SK-N-SH (cell line): Measurements from ENCODE around the gene COPS9. TPM values are rescaled to one million over a fixed set of nuclear protein-coding genes. Genes with fewer than 3 reads are reported as not detected.

Experiments used
- CTCF ChIA-PET: fragments of 300-600, 350-600 bp; formaldehyde crosslinking; extraction: SDS; loops from one replicate; lab custom pipeline; 2021; lab: Yijun Ruan, JAX
- POLR2A ChIA-PET: fragments of 350-600 bp; sonication (Branson Sonifier 250); formaldehyde crosslinking; extraction: SDS; loops from one replicate; lab custom pipeline; 2020; ENCODE audit warnings: antibody characterized with exemption, inconsistent platforms; lab: Yijun Ruan, JAX
- DNase-seq: peaks from one replicate; pipeline ENCODE4 v3.0.0; 2012
- H2AFZ ChIP-seq: fragments of 200-600 bp; sonication (generic); 2 replicates; pipeline ENCODE4 v1.8.1; 2016; ENCODE audit warnings: antibody characterized with exemption, mild to moderate bottlenecking, low read depth
- H3F3A ChIP-seq: fragments of 200-600 bp; sonication (generic); replicated peaks from 2 replicates; pipeline ENCODE3; 2016; ENCODE audit warnings: antibody characterized with exemption, mild to moderate bottlenecking; ENCODE audit not compliant: insufficient read depth
- H3K27ac ChIP-seq, 2 experiments: fragments of 200-500 bp in 1 of 2; fragments of 200-600 bp in 1 of 2; sonication (Bioruptor generic) in 1 of 2; sonication (generic), shearing (Covaris generic) in 1 of 2; 2 replicates each; pipeline versions ENCODE4 v1.5.1 to v1.6.1; 2014 to 2016; ENCODE audit warnings: low read depth in 2 of 2, inconsistent platforms in 1 of 2, low read length in 1 of 2, mild to moderate bottlenecking in 1 of 2, mixed read lengths in 1 of 2
- H3K27me3 ChIP-seq: fragments of 200-600 bp; sonication (generic), shearing (Covaris generic); 2 replicates; pipeline ENCODE4 v1.6.1; 2016; ENCODE audit warnings: mixed run types; ENCODE audit not compliant: insufficient read depth
- H3K36me3 ChIP-seq, 2 experiments: fragments of 200-500 bp in 1 of 2; fragments of 200-600 bp in 1 of 2; sonication (Bioruptor generic) in 1 of 2; sonication (generic) in 1 of 2; replicated peaks in 1 of 2; 2 replicates each; pipeline versions ENCODE3 to v1.5.1; 2014 to 2016; ENCODE audit warnings: low read length in 1 of 2, mild to moderate bottlenecking in 1 of 2; ENCODE audit not compliant: insufficient read depth in 2 of 2, control insufficient read depth in 1 of 2
- H3K4me1 ChIP-seq, 2 experiments: fragments of 200-500 bp in 1 of 2; fragments of 200-600 bp in 1 of 2; sonication (Bioruptor generic) in 1 of 2; sonication (generic), shearing (Covaris generic) in 1 of 2; 2 replicates each; pipeline versions ENCODE4 v1.5.1 to v1.6.1; 2014 to 2016; ENCODE audit warnings: low read depth in 1 of 2, low read length in 1 of 2, mixed run types in 1 of 2; ENCODE audit not compliant: insufficient read depth in 2 of 2, control insufficient read depth in 1 of 2
- H3K4me2 ChIP-seq: fragments of 200-600 bp; sonication (generic), shearing (Covaris generic); 2 replicates; pipeline ENCODE4 v1.6.1; 2017; ENCODE audit warnings: mixed run types
- H3K4me3 ChIP-seq, 2 experiments: fragments of 200-500 bp in 1 of 2; fragments of 200-600 bp in 1 of 2; sonication (Bioruptor generic) in 1 of 2; sonication (generic), shearing (Covaris generic) in 1 of 2; 2 replicates each; pipeline versions ENCODE4 v1.5.1 to v1.8.1; 2014 to 2016; ENCODE audit warnings: low read depth in 2 of 2, inconsistent platforms in 1 of 2, low read length in 1 of 2, mild to moderate bottlenecking in 1 of 2, mixed read lengths in 1 of 2, moderate library complexity in 1 of 2
- H3K79me2 ChIP-seq: fragments of 200-600 bp; sonication (generic); 2 replicates; pipeline ENCODE4 v1.8.1; 2017; ENCODE audit warnings: mild to moderate bottlenecking; ENCODE audit not compliant: insufficient read depth
- H3K9ac ChIP-seq: fragments of 200-600 bp; sonication (generic); 2 replicates; pipeline ENCODE4 v1.6.1; 2017; ENCODE audit warnings: mixed run types
- H3K9me2 ChIP-seq: fragments of 200-600 bp; sonication (generic); 2 replicates; pipeline ENCODE4 v1.6.1; 2017; ENCODE audit warnings: mixed run types
- H3K9me3 ChIP-seq: fragments of 200-600 bp; sonication (generic); 2 replicates; pipeline ENCODE4 v1.6.1; 2017; ENCODE audit warnings: mixed run types, mild to moderate bottlenecking, moderate library complexity
- H4K20me1 ChIP-seq: fragments of 200-600 bp; sonication (generic); 2 replicates; pipeline ENCODE4 v1.6.1; 2017; ENCODE audit warnings: mild to moderate bottlenecking, mixed run types; ENCODE audit not compliant: insufficient read depth
- FOXJ3 ChIP-seq: sonication (generic); formaldehyde crosslinking; IDR thresholded peaks from 2 replicates; pipeline ENCODE4 v1.5.1; 2020; ENCODE audit warnings: mild to moderate bottlenecking, missing genetic modification reagents
- NFIC ChIP-seq: IDR thresholded peaks from 2 replicates; pipeline ENCODE4 v1.4.0; 2012; ENCODE audit warnings: borderline replicate concordance
- RAD21 ChIP-seq: IDR thresholded peaks from 2 replicates; pipeline ENCODE4 v1.6.1; 2012; ENCODE audit warnings: mild to moderate bottlenecking, low read length
- RCOR1 ChIP-seq: fragments of 150-350 bp; IDR thresholded peaks from 2 replicates; pipeline ENCODE4 v1.6.1; 2017; ENCODE audit warnings: antibody characterized with exemption, low read length
- RFX5 ChIP-seq: IDR thresholded peaks from 2 replicates; pipeline ENCODE4 v1.6.1; 2012; ENCODE audit warnings: mild to moderate bottlenecking, improper control_type of control experiment, low read length
- RXRA ChIP-seq: IDR thresholded peaks from 2 replicates; pipeline ENCODE4 v1.4.0; 2012; ENCODE audit warnings: low read depth, mild to moderate bottlenecking, borderline replicate concordance
- SMC3 ChIP-seq: IDR thresholded peaks from 2 replicates; pipeline ENCODE4 v1.6.1; 2012; ENCODE audit warnings: low read depth, low read length, improper control_type of control experiment
- TAF1 ChIP-seq: IDR thresholded peaks from 2 replicates; pipeline ENCODE4 v1.6.1; 2012; ENCODE audit warnings: low read depth, mild to moderate bottlenecking, low read length, moderate library complexity, borderline replicate concordance
- whole genome bisulfite sequencing: methylation state at CpG from one replicate; pipeline ENCODE4 v1.1.6; 2017; ENCODE audit warnings: low lambda C conversion rate; 5-methylcytosine and 5-hydroxymethylcytosine counted together
- polyA plus RNA-seq, 3 experiments: library from polyadenylated mRNA; depleted of rRNA; stranded (reverse); fragments of >200 nt; gene quantifications; 2 replicates each; pipeline ENCODE4 v1.2.3, GENCODE V29; 2012
- TF ChIP-seq, protein P1 (sequence below): fragments of 150-350 bp; IDR thresholded peaks from 2 replicates; pipeline ENCODE4 v1.6.1; 2017; ENCODE audit warnings: antibody characterized with exemption, low read length, low read depth, borderline replicate concordance
- TF ChIP-seq, protein P2 (sequence below): IDR thresholded peaks from 2 replicates; pipeline ENCODE4; 2012

Gene COPS9
- polyA plus RNA-seq, 1 of the 3 experiments (the other 2 are of a cell fraction): 717 TPM

DNA sequence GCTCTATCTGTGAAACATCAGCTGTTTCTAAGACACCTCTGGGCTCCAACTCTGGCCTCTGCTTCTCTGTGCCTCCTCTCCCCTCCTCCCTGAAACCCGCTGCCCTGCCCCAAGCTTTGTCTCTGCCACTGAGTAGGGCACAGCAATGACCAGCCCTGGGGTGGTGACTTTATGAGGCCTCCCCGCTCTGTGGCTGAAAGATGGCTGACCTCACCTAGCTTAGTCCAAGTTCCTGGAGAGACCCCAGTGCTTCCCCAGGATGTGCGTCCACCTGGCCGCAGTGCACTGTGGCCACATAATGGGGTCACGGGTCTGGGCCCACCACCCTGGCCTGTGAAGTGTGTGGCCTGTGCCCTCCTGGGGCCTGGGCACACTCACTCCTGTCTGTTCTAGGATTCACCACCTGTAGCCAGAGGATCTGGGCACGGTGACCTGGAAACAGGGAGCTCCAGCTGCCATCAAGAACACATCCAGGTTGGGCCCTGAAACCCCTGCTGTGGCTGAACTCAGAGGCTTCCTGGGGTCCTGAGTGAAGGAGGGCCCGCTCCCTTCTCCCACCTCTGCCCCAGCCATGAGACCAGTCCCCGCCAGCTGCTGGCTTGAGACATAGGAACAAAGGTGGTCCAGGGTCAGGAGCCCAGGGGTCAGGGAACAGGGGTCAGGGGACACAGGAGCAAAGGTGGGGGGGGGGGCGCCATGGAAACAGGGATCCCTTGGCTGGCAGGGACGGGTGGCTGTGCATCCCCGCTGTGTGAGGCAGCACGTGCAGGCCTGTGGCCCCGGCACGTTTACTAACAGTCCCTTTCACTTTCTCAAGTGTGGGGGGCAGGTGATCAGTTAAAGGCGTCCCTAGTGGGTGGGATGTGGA is 33.6 kb upstream of the COPS9 start (continued):
- TF ChIP-seq RFX5: no peak
- no peak for TF ChIP-seq NFIC
- no peak for TF ChIP-seq FOXJ3
- no peak for TF ChIP-seq RAD21
- TF ChIP-seq, protein P1, sequence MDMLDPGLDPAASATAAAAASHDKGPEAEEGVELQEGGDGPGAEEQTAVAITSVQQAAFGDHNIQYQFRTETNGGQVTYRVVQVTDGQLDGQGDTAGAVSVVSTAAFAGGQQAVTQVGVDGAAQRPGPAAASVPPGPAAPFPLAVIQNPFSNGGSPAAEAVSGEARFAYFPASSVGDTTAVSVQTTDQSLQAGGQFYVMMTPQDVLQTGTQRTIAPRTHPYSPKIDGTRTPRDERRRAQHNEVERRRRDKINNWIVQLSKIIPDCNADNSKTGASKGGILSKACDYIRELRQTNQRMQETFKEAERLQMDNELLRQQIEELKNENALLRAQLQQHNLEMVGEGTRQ: no peak
- no peak for TF ChIP-seq SMC3
- TF ChIP-seq TAF1: no peak

- CTCF ChIA-PET: interaction anchor here (1.4 to 1.5 kb wide), 2 partner anchors 19 to 270 kb away, joined by 4 to 5 read pairs; no protein-coding TSS in a partner anchor
These were observed 32.6 kb upstream of the COPS9 start for GRCh38 chr2:240168546-240169361.

DNA sequence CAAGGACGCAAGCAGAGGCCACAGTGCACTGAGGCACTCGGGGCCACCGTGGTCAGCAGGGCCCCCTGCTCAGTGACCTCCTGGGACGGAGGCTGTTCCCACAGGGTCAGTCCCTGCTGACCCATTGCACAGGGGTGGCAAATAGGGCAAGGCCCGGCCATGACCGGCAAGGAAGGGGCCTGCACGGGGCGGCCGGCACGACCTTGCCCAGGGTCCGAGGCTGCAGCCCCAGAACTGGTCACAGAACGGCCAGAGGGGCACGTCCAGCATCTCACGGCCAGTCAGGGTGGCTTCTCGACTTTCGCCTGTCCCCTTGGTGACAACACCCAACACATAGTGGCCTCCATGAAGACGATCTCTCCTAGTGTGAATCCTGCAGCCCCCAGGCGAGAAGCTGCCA is 31.9 kb upstream of the COPS9 start:
- H2AFZ ChIP-seq: no peak overlapping the region
- ChIA-PET CTCF (no interaction called here), POLR2A (no interaction called here)
- no peak for TF ChIP-seq SMC3
- no peak for TF ChIP-seq RXRA
- TF ChIP-seq, protein P2, sequence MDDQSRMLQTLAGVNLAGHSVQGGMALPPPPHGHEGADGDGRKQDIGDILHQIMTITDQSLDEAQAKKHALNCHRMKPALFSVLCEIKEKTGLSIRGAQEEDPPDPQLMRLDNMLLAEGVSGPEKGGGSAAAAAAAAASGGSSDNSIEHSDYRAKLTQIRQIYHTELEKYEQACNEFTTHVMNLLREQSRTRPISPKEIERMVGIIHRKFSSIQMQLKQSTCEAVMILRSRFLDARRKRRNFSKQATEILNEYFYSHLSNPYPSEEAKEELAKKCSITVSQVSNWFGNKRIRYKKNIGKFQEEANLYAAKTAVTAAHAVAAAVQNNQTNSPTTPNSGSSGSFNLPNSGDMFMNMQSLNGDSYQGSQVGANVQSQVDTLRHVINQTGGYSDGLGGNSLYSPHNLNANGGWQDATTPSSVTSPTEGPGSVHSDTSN: no peak
- no peaks in the 10 kb centered on the region for H3K27me3 ChIP-seq
- H3K9me3 ChIP-seq: no peaks in the 10 kb centered on the region
- H3K27ac ChIP-seq: no peak overlapping the region
- no CpG with 5 or more reads among the region's 18 CpGs for WGBS
- H3K36me3 ChIP-seq: no peaks in the 10 kb centered on the region
- no peaks in the 10 kb centered on the region for H3K79me2 ChIP-seq
- H3K4me1 ChIP-seq: no peaks in the 10 kb centered on the region; a peak in 1 of 4 replicates
- DNase-seq: no peak
- no peak overlapping the region for H3K4me3 ChIP-seq
- no peaks in the 10 kb centered on the region for H3F3A ChIP-seq
- H3K9ac ChIP-seq: no peak overlapping the region
- H3K9me2 ChIP-seq: no peaks in the 10 kb centered on the region
- H3K4me2 ChIP-seq: no peak overlapping the region
- H4K20me1 ChIP-seq: no peaks in the 10 kb centered on the region

More at GRCh38 chr2:240168546-240169361, 32.6 kb upstream of the COPS9 start:
- no peak overlapping the region for H3K4me2 ChIP-seq
- no peak for TF ChIP-seq RCOR1
- H3K4me1 ChIP-seq: no peaks in the 10 kb centered on the region; a peak in 1 of 4 replicates
- no peaks in the 10 kb centered on the region for H4K20me1 ChIP-seq
- POLR2A ChIA-PET: no interaction called here
- H2AFZ ChIP-seq: no peak overlapping the region
- no peaks in the 10 kb centered on the region for H3K9me2 ChIP-seq
- WGBS: 40% methylated on average over 13 of the region's 26 CpGs
- no peaks in the 10 kb centered on the region for H3F3A ChIP-seq
- no peak overlapping the region for H3K9ac ChIP-seq
- H3K79me2 ChIP-seq: no peaks in the 10 kb centered on the region
- no peak overlapping the region for H3K27ac ChIP-seq
- no peaks in the 10 kb centered on the region for H3K9me3 ChIP-seq
- H3K27me3 ChIP-seq: no peaks in the 10 kb centered on the region
- no peaks in the 10 kb centered on the region for H3K36me3 ChIP-seq
- no peak for DNase-seq
- H3K4me3 ChIP-seq: no peak overlapping the region
